ENCODE results near the gene STAMBP. TPM values are rescaled to one million over a fixed set of nuclear protein-coding genes. Genes with fewer than 3 reads are reported as not detected.

The STAMBP gene
- total and polyA plus RNA-seq, 4 donors = 10.2 to 27.1 (median 15.9) TPM

DNA sequence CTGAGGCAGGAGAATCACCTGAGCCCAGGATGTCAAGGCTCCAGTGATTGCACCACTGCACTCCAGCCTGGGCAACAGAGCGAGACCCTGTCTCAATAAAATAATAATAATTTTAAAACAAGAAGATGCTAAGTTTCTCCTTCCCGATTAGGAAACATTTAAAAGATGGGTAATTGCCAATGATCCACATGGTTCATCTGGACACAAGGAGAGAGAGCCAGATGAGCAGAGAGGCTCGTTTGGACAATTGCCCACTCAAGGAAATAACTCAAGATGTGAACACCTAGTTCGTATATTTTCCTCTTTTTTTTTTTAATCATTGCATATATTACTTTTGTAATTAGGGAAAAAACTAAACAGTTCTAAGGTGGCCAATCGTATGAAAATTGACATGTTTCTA lies 60.4 kb downstream of the STAMBP start (continued):
- TF ChIP-seq, protein P1, sequence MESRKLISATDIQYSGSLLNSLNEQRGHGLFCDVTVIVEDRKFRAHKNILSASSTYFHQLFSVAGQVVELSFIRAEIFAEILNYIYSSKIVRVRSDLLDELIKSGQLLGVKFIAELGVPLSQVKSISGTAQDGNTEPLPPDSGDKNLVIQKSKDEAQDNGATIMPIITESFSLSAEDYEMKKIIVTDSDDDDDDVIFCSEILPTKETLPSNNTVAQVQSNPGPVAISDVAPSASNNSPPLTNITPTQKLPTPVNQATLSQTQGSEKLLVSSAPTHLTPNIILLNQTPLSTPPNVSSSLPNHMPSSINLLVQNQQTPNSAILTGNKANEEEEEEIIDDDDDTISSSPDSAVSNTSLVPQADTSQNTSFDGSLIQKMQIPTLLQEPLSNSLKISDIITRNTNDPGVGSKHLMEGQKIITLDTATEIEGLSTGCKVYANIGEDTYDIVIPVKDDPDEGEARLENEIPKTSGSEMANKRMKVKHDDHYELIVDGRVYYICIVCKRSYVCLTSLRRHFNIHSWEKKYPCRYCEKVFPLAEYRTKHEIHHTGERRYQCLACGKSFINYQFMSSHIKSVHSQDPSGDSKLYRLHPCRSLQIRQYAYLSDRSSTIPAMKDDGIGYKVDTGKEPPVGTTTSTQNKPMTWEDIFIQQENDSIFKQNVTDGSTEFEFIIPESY (IDR thresholded peaks at IDR 0.05) = no peak
- TF ChIP-seq, protein P2, sequence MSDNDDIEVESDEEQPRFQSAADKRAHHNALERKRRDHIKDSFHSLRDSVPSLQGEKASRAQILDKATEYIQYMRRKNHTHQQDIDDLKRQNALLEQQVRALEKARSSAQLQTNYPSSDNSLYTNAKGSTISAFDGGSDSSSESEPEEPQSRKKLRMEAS (IDR thresholded peaks at IDR 0.05) = no peak
- TF ChIP-seq NR2F2 (IDR thresholded peaks at IDR 0.05) = no peak

DNA sequence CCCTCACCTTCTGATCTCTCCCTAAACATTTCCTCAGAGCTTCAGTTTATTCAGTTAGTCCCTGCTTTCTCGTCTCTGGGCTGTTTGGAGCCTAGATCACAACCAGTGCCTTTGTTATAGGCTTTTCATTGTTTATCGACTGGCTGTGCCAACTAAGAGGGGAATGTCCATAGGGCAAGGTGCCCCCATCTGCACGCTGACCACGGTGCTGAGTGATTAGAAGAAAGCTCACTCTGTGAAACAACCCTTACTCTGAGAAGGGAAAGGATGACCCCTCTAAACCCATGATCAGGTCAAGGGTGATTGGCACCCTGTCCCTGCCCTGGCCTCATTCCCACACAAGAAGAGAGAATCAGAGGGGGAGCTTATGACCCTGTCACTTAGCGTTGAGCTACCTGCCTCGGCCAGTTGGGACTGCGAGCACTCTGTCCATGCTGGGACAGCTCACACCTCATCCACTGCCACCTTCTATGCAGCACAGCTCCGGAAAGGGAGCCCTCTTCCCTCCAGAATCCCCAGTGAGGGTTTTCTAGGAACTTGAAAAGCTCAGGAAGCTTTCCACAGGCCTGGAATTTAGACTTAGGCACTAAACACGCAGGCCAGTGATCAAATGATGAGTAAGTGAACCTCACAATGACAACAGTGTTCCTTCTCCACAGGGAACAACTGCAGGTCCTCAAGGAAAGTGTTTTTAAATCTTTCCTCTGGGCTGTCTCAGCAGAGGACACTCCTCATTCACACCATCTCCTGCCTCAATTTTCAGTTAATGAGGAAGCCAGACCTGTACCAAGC lies 61.7 kb downstream of the STAMBP start:
- Histone ChIP-seq H3K9me3 (ENCODE audit: control insufficient read depth in 4 of 4, low read length in 3 of 4) (no peaks in the 10 kb centered on the region), H3K4me1 (ENCODE audit: control insufficient read depth in 4 of 4, insufficient read depth in 4 of 4, low read length in 3 of 4) (no peaks in the 10 kb centered on the region), H3K27ac (ENCODE audit: low read depth in 1 of 2, low read length in 2 of 2) (no peak overlapping the region), H3K36me3 (ENCODE audit: control insufficient read depth in 4 of 4, insufficient read depth in 3 of 4, low read depth in 1 of 4, low read length in 3 of 4) (no peaks in the 10 kb centered on the region), H3K9ac (ENCODE audit: low read depth in 1 of 2, low read length in 2 of 2) (no peak overlapping the region), H3K27me3 (ENCODE audit: control insufficient read depth in 4 of 4, insufficient read depth in 4 of 4, low read length in 3 of 4) (no peaks in the 10 kb centered on the region), H3K4me3 (ENCODE audit: low read depth in 1 of 3, low read length in 3 of 3) (no peak overlapping the region)
- no peak for DNase-seq (ENCODE audit: low spot score)
- TF ChIP-seq YY1 (IDR thresholded peaks at IDR 0.05) (no peak), RAD21 (IDR thresholded peaks at IDR 0.05) (no peak), EGR1 (IDR thresholded peaks at IDR 0.05; ENCODE audit: low read depth in 2 of 2) (no peak), FOXA2 (IDR thresholded peaks at IDR 0.05) (no peak), SP1 (IDR thresholded peaks at IDR 0.05) (no peak), RXRA (IDR thresholded peaks at IDR 0.05) (no peak), TAF1 (conservative IDR thresholded peaks at IDR 0.05) (no peak), NR2F2 (IDR thresholded peaks at IDR 0.05) (no peak), HNF4G (IDR thresholded peaks at IDR 0.05) (no peak), GABPA (IDR thresholded peaks at IDR 0.05 in 1 of 2, conservative IDR thresholded peaks at IDR 0.05 in 1 of 2) (no peak), HNF4A (conservative IDR thresholded peaks at IDR 0.05) (no peak)
- TF ChIP-seq, protein P3, sequence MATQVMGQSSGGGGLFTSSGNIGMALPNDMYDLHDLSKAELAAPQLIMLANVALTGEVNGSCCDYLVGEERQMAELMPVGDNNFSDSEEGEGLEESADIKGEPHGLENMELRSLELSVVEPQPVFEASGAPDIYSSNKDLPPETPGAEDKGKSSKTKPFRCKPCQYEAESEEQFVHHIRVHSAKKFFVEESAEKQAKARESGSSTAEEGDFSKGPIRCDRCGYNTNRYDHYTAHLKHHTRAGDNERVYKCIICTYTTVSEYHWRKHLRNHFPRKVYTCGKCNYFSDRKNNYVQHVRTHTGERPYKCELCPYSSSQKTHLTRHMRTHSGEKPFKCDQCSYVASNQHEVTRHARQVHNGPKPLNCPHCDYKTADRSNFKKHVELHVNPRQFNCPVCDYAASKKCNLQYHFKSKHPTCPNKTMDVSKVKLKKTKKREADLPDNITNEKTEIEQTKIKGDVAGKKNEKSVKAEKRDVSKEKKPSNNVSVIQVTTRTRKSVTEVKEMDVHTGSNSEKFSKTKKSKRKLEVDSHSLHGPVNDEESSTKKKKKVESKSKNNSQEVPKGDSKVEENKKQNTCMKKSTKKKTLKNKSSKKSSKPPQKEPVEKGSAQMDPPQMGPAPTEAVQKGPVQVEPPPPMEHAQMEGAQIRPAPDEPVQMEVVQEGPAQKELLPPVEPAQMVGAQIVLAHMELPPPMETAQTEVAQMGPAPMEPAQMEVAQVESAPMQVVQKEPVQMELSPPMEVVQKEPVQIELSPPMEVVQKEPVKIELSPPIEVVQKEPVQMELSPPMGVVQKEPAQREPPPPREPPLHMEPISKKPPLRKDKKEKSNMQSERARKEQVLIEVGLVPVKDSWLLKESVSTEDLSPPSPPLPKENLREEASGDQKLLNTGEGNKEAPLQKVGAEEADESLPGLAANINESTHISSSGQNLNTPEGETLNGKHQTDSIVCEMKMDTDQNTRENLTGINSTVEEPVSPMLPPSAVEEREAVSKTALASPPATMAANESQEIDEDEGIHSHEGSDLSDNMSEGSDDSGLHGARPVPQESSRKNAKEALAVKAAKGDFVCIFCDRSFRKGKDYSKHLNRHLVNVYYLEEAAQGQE (IDR thresholded peaks at IDR 0.05) = no peak
- TF ChIP-seq, protein P2 (IDR thresholded peaks at IDR 0.05) = no peak
- TF ChIP-seq, protein P1 (IDR thresholded peaks at IDR 0.05) = no peak
- WGBS = 77% methylated on average over 9 of the region's 9 CpGs
